Measurements from ENCODE around the gene TSPEAR.

- TF ChIP-seq POLR2AphosphoS5 (IDR thresholded peaks at IDR 0.05; ENCODE audit: low read depth, low read length) (no peak), FOXP2 (optimal IDR thresholded peaks at IDR 0.05; ENCODE audit: borderline replicate concordance, extremely low read depth, extremely low read length, insufficient read depth) (no peak), REST (IDR thresholded peaks at IDR 0.05; ENCODE audit: insufficient read depth in 1 of 2, low read depth in 2 of 2, low read length in 2 of 2) (no peak)
These were observed 66.5 kb downstream of the TSPEAR start for GRCh38 chr21:44644878-44645277.

All from PFSK-1 (cell line).